HCT116 (cell line): ENCODE data around the gene PSMA3. TPM values are rescaled to one million over a fixed set of nuclear protein-coding genes. Genes with fewer than 3 reads are reported as not detected.

Experiments
- ATAC-seq: fragments of 200-7000 bp; cut with Tn5 transposase; 2 replicates; pipeline ENCODE4 v1.9.1; 2020; ENCODE audit warnings: mild to moderate bottlenecking, moderate library complexity
- BruUV-seq: library from RNA; stranded (reverse); fragments of 400-500 nt; replicated peaks from 2 replicates; lab custom pipeline; 2021; lab: Mats Ljungman, UMichigan
- CTCF ChIA-PET: fragments of 300-600 bp; sonication (Branson Sonifier 250); formaldehyde crosslinking; loops from one replicate; lab custom pipeline; 2021; ENCODE audit warnings: antibody characterized with exemption; lab: Charles Lee
- POLR2A ChIA-PET: fragments of 300-600, 350-600 bp; sonication (Branson Sonifier 250); formaldehyde crosslinking; loops from one replicate; lab custom pipeline; 2021; ENCODE audit warnings: antibody characterized with exemption; lab: Charles Lee
- RAD21 ChIA-PET, 2 experiments: fragments of 300-600 bp; sonication (Branson Sonifier 250); formaldehyde crosslinking; loops; one replicate each; lab custom pipeline; 2023; ENCODE audit warnings: low total read pairs in 2 of 2; ENCODE audit not compliant: uncharacterized antibody in 2 of 2, unreplicated experiment in 2 of 2, low non-redundant PET in 1 of 2; lab: Charles Lee
- DNase-seq: peaks from one replicate; pipeline ENCODE4 v3.0.0-alpha.2; 2010; ENCODE audit warnings: low read depth, low spot score
- H2AFZ ChIP-seq: fragments of 200-600 bp; shearing (Covaris generic), sonication (generic); 2 replicates; pipeline ENCODE4 v1.6.1; 2017; ENCODE audit warnings: low read depth, mixed run types, mixed read lengths, antibody characterized with exemption, low read length; ENCODE audit not compliant: poor library complexity, severe bottlenecking
- H3K27ac ChIP-seq: 2 replicates; pipeline ENCODE4 v1.5.1; 2012; ENCODE audit warnings: low read depth, low read length
- H3K27me3 ChIP-seq: fragments of 200-600 bp; sonication (generic); 2 replicates; pipeline ENCODE4 v1.6.1; 2016; ENCODE audit warnings: mixed run types, low read length, mixed read lengths; ENCODE audit not compliant: insufficient read depth
- H3K36me3 ChIP-seq, 2 experiments: fragments of 200-500 bp in 1 of 2; fragments of 200-600 bp in 1 of 2; sonication (Bioruptor generic) in 1 of 2; sonication (generic) in 1 of 2; 2 replicates each; pipeline versions ENCODE4 v1.5.1 to v1.6.1; 2014 to 2016; ENCODE audit warnings: low read length in 2 of 2, inconsistent platforms in 1 of 2, mixed read lengths in 1 of 2, mixed run types in 1 of 2; ENCODE audit not compliant: insufficient read depth in 2 of 2, control insufficient read depth in 1 of 2
- H3K4me1 ChIP-seq, 2 experiments: fragments of 200-600 bp in 1 of 2; sonication (generic) in 1 of 2; 2 replicates each; pipeline versions ENCODE4 v1.5.1 to v1.6.1; 2012 to 2017; ENCODE audit warnings: low read length in 2 of 2, inconsistent platforms in 1 of 2, mild to moderate bottlenecking in 1 of 2, mixed read lengths in 1 of 2, mixed run types in 1 of 2, moderate library complexity in 1 of 2; ENCODE audit not compliant: insufficient read depth in 2 of 2, control insufficient read depth in 1 of 2
- H3K4me2 ChIP-seq: fragments of 200-600 bp; sonication (generic); 2 replicates; pipeline ENCODE4 v1.6.1; 2017; ENCODE audit warnings: mixed run types, low read length, mixed read lengths
- H3K4me3 ChIP-seq, 2 experiments: fragments of 200-600 bp in 1 of 2; sonication (generic) in 1 of 2; replicated peaks in 1 of 2; 2 replicates each; pipeline ENCODE4 v1.5.1; 2011 to 2016; ENCODE audit warnings: low read length in 2 of 2, control low read depth in 1 of 2, low read depth in 1 of 2, mild to moderate bottlenecking in 1 of 2, mixed read lengths in 1 of 2, mixed run types in 1 of 2
- H3K79me2 ChIP-seq: fragments of 200-600 bp; sonication (generic); 2 replicates; pipeline ENCODE4 v1.6.1; 2017; ENCODE audit warnings: mild to moderate bottlenecking, mixed run types, low read length, moderate library complexity, mixed read lengths; ENCODE audit not compliant: insufficient read depth
- H3K9ac ChIP-seq: fragments of 200-600 bp; sonication (generic); 2 replicates; pipeline ENCODE4 v1.6.1; 2016; ENCODE audit warnings: low read length, mixed read lengths
- H3K9me2 ChIP-seq: fragments of 200-600 bp; sonication (generic), shearing (Covaris generic); 2 replicates; pipeline ENCODE4 v1.6.1; 2017; ENCODE audit warnings: mixed run types, mild to moderate bottlenecking, moderate library complexity; ENCODE audit not compliant: insufficient read depth
- H3K9me3 ChIP-seq, 2 experiments: fragments of 200-500 bp in 1 of 2; fragments of 200-600 bp in 1 of 2; sonication (Bioruptor generic) in 1 of 2; sonication (generic) in 1 of 2; 2 replicates each; pipeline ENCODE4 v1.6.1; 2014 to 2017; ENCODE audit warnings: low read length in 2 of 2, mixed read lengths in 2 of 2, inconsistent platforms in 1 of 2, low read depth in 1 of 2, mild to moderate bottlenecking in 1 of 2, mixed run types in 1 of 2, moderate library complexity in 1 of 2; ENCODE audit not compliant: control insufficient read depth in 1 of 2, insufficient read depth in 1 of 2
- H4K20me1 ChIP-seq: fragments of 200-600 bp; sonication (generic), shearing (Covaris generic); 2 replicates; pipeline ENCODE4 v1.6.1; 2017; ENCODE audit warnings: mixed run types, mild to moderate bottlenecking, moderate library complexity; ENCODE audit not compliant: insufficient read depth
- CBX3 ChIP-seq: IDR thresholded peaks from 2 replicates; pipeline ENCODE4 v1.6.1; 2012; ENCODE audit warnings: low read depth
- CEBPB ChIP-seq: IDR thresholded peaks from 2 replicates; pipeline ENCODE4 v1.6.1; 2012; ENCODE audit warnings: low read depth
- EGR1 ChIP-seq: IDR thresholded peaks from 2 replicates; pipeline ENCODE4 v1.6.1; 2012; ENCODE audit warnings: low read depth
- EZH2phosphoT487 ChIP-seq: fragments of 200-600 bp; IDR thresholded peaks from 2 replicates; pipeline ENCODE4 v1.6.1; 2018; ENCODE audit warnings: antibody characterized with exemption, borderline replicate concordance
- intact Hi-C: fragments of 100-400 bp; cut with micrococcal nuclease; formaldehyde crosslinking; loops from 2 replicates; pipeline ENCODE4 v1.10.0; 2022
- total RNA-seq: library from RNA; stranded (reverse); gene quantifications from one replicate; pipeline ENCODE4 v1.2.1, GENCODE V29; 2021; ENCODE audit not compliant: unreplicated experiment
- TF ChIP-seq, protein P1 (sequence below): IDR thresholded peaks from 2 replicates; pipeline ENCODE4 v1.6.1; 2012
- TF ChIP-seq, protein P2 (sequence below), 3 experiments: fragments of 200-600 bp in 1 of 3; sonication (generic) in 1 of 3; IDR thresholded peaks in 2 of 3; conservative IDR thresholded peaks in 1 of 3; 2 replicates each; pipeline ENCODE4 v1.5.1; 2012 to 2017; ENCODE audit warnings: low read depth in 2 of 3, low read length in 2 of 3, antibody characterized with exemption in 1 of 3, borderline replicate concordance in 1 of 3, control low read depth in 1 of 3, mild to moderate bottlenecking in 1 of 3, mixed read lengths in 1 of 3, mixed run types in 1 of 3, moderate library complexity in 1 of 3; ENCODE audit not compliant: insufficient read depth in 1 of 3

PSMA3 gene
- total RNA-seq, 1 experiment from 2014 or later: 267 TPM

DNA sequence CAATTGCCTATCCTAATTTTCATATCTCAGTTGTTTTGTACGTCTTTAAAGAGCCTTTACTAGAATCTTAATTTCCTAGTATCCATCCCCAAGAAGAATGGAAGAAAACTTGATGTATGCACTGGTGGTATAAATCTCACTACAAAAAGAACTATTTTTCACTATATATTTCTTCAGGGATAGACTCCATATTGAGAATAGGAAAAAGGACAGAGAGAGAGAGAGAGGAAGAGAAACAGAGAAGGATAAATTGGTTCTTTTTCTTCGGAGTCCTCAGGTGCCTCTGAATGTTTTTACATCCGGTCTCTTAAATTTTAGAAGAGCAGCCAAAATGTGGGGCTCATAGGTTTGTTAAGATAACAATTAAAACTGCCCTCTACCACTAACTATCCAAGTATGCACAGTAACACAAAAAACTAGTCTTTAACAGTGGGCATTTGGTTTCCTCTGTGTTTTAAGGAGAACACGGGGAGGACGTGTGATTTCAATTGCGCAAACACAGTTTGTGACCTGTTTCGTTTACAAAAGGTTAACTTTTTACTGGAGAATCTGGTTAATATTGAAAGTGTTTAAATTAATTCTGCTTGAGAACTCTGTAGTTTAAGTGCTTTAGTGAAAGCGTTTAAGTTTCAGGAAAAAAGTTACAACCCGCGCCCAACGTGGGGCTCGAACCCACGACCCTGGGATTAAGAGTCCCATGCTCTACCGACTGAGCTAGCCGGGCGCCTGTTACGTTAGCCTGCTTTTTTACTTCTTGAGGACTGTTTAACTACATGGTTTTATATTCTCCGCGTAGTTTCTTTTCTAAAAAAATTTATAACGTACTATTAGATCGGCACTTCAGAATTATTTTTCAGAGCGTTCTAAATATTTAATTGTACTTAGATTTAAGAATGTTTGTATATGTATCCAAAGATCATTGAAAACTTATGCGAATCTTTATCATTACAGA lies 5.1 kb upstream of the PSMA3 start:
- TF ChIP-seq, protein P1, sequence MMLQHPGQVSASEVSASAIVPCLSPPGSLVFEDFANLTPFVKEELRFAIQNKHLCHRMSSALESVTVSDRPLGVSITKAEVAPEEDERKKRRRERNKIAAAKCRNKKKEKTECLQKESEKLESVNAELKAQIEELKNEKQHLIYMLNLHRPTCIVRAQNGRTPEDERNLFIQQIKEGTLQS: peak; percentile 97
- TF ChIP-seq EZH2phosphoT487 (no peak), CEBPB (peak; percentile 38; the same call in 1 of the 2 replicates), EGR1 (0 out of 2 replicates have a peak, but pooled peaks have one; percentile 9), CBX3 (0 out of 2 replicates have a peak, but pooled peaks have one; percentile 64)
- TF ChIP-seq, protein P2, sequence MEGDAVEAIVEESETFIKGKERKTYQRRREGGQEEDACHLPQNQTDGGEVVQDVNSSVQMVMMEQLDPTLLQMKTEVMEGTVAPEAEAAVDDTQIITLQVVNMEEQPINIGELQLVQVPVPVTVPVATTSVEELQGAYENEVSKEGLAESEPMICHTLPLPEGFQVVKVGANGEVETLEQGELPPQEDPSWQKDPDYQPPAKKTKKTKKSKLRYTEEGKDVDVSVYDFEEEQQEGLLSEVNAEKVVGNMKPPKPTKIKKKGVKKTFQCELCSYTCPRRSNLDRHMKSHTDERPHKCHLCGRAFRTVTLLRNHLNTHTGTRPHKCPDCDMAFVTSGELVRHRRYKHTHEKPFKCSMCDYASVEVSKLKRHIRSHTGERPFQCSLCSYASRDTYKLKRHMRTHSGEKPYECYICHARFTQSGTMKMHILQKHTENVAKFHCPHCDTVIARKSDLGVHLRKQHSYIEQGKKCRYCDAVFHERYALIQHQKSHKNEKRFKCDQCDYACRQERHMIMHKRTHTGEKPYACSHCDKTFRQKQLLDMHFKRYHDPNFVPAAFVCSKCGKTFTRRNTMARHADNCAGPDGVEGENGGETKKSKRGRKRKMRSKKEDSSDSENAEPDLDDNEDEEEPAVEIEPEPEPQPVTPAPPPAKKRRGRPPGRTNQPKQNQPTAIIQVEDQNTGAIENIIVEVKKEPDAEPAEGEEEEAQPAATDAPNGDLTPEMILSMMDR (IDR thresholded peaks at IDR 0.05 in 2 of 3, conservative IDR thresholded peaks at IDR 0.05 in 1 of 3; ENCODE audit: borderline replicate concordance in 1 of 3, insufficient read depth in 1 of 3, low read depth in 2 of 3, low read length in 2 of 3): no peak
- DNase-seq (peak; percentile 26), ATAC-seq (peak; percentile 25; the same call in 1 of the 2 replicates)
- H3K79me2 ChIP-seq: no peaks in the 10 kb centered on the region
- peaks cover 7 to 17% of the 10 kb centered on the region in 2 experiments for H3K4me1 ChIP-seq
- POLR2A ChIA-PET: interaction anchor here (1.7 kb wide), 1 partner anchor 17 kb away, joined by 3 read pairs; no protein-coding TSS in a partner anchor
- H4K20me1 ChIP-seq: no peaks in the 10 kb centered on the region
- intact Hi-C loops: no loop called here
- H3K36me3 ChIP-seq: no peaks in the 10 kb centered on the region
- no peak overlapping the region for H3K27ac ChIP-seq
- CTCF ChIA-PET: interaction anchor here (1.0 kb wide), 1 partner anchor 131 kb away, joined by 3 read pairs; no protein-coding TSS in a partner anchor
- no peaks in the 10 kb centered on the region for H3K27me3 ChIP-seq
- H3K4me2 ChIP-seq: peak overlapping the region; percentile 40
- H3K9me3 ChIP-seq: no peaks in the 10 kb centered on the region
- peak overlapping the region in 1 of 2 experiments; percentile 1; a peak in 1 of 4 replicates for H3K4me3 ChIP-seq
- no peaks in the 10 kb centered on the region for H3K9me2 ChIP-seq
- no TSS peak for BruUV-seq
- H2AFZ ChIP-seq: no peak overlapping the region
- RAD21 ChIA-PET: no interaction called here
- no peak overlapping the region for H3K9ac ChIP-seq
